GM12878 (cell line): ENCODE measurements around the gene NOC4L. TPM values are rescaled to one million over a fixed set of nuclear protein-coding genes. Genes with fewer than 3 reads are reported as not detected.

Experiments
- ATAC-seq: fragments of 200-7000 bp; cut with Tn5 transposase; 3 replicates; pipeline ENCODE4 v1.9.1; 2020; ENCODE audit warnings: mild to moderate bottlenecking, moderate library complexity
- BruUV-seq: library from RNA; stranded (reverse); fragments of 400-500 nt; replicated peaks from 2 replicates; lab custom pipeline; 2021; lab: Mats Ljungman, UMichigan
- CTCF ChIA-PET: fragments of 300-600 bp; sonication (Branson Sonifier 250); formaldehyde crosslinking; extraction: SDS; loops from one replicate; lab custom pipeline; 2021; ENCODE audit warnings: inconsistent platforms; lab: Yijun Ruan, JAX
- POLR2A ChIA-PET: fragments of 350-600 bp; formaldehyde crosslinking; extraction: SDS; loops from one replicate; lab custom pipeline; 2021; ENCODE audit warnings: inconsistent platforms; lab: Charles Lee
- RAD21 ChIA-PET: fragments of 300-600 bp; sonication (Branson Sonifier 250); formaldehyde crosslinking; loops from one replicate; lab custom pipeline; 2023; ENCODE audit warnings: antibody characterized with exemption; ENCODE audit not compliant: unreplicated experiment; lab: Charles Lee
- SMC1A ChIA-PET: fragments of 300-600 bp; sonication (Branson Sonifier 250); formaldehyde crosslinking; loops from one replicate; lab custom pipeline; 2023; ENCODE audit not compliant: unreplicated experiment, uncharacterized antibody; lab: Charles Lee
- DNase-seq: peaks from one replicate; pipeline ENCODE4 v3.0.0-alpha.2; 2011; ENCODE audit warnings: low read depth, low spot score
- FAIRE-seq: peaks from 3 replicates; lab custom pipeline; 2011; peaks lifted over from hg19 to GRCh38; lab: Jason Lieb, UNC
- H2AFZ ChIP-seq: 2 replicates; pipeline ENCODE4 v1.6.0; 2011; ENCODE audit warnings: low read depth, low read length, control low read depth; ENCODE audit not compliant: control insufficient read depth
- H3K27ac ChIP-seq: 2 replicates; pipeline ENCODE4 v1.5.1; 2011; ENCODE audit warnings: control low read depth; ENCODE audit not compliant: control insufficient read depth, insufficient read depth
- H3K27me3 ChIP-seq, 2 experiments: replicated peaks in 1 of 2; 2 replicates each; pipeline versions ENCODE4 v1.6.0 to v1.6.1; 2011; ENCODE audit warnings: low read length in 1 of 2; ENCODE audit not compliant: control insufficient read depth in 2 of 2, insufficient read depth in 2 of 2
- H3K36me3 ChIP-seq, 2 experiments: 2 replicates each; pipeline ENCODE4 v1.5.1; 2011; ENCODE audit warnings: low read length in 1 of 2; ENCODE audit not compliant: control insufficient read depth in 2 of 2, insufficient read depth in 2 of 2
- H3K4me1 ChIP-seq: 2 replicates; pipeline ENCODE4 v1.6.1; 2011; ENCODE audit warnings: mild to moderate bottlenecking, low read length, moderate library complexity, mixed read lengths; ENCODE audit not compliant: control insufficient read depth, insufficient read depth
- H3K4me2 ChIP-seq: 2 replicates; pipeline ENCODE4 v1.6.0; 2011; ENCODE audit warnings: control low read depth; ENCODE audit not compliant: control insufficient read depth, insufficient read depth
- H3K4me3 ChIP-seq: fragments of 200-600 bp; sonication (generic); 2 replicates; pipeline ENCODE4 v1.5.1; 2016
- H3K79me2 ChIP-seq: 2 replicates; pipeline ENCODE4 v1.6.0; 2011; ENCODE audit warnings: low read length; ENCODE audit not compliant: control insufficient read depth, insufficient read depth
- H3K9ac ChIP-seq: 2 replicates; pipeline ENCODE4 v1.8.0; 2011; ENCODE audit warnings: low read length, control low read depth, mixed read lengths; ENCODE audit not compliant: control insufficient read depth, insufficient read depth
- H3K9me3 ChIP-seq: replicated peaks from 3 replicates; pipeline ENCODE4 v1.5.1; 2011; ENCODE audit warnings: mild to moderate bottlenecking, low read length; ENCODE audit not compliant: control insufficient read depth, insufficient read depth
- H4K20me1 ChIP-seq: 2 replicates; pipeline ENCODE4 v1.6.0; 2011; ENCODE audit not compliant: control insufficient read depth, insufficient read depth
- E4F1 ChIP-seq: fragments of 450-650 bp; IDR thresholded peaks from 2 replicates; pipeline ENCODE4 v1.6.1; 2018; ENCODE audit warnings: borderline replicate concordance, mild to moderate bottlenecking; ENCODE audit not compliant: partially characterized antibody
- EED ChIP-seq: sonication (generic); IDR thresholded peaks from 2 replicates; pipeline ENCODE4 v1.6.1; 2016; ENCODE audit warnings: antibody characterized with exemption, low read depth
- IKZF1 ChIP-seq: fragments of 450-650 bp; conservative IDR thresholded peaks from 2 replicates; pipeline ENCODE4 v1.6.1; 2017; ENCODE audit warnings: antibody characterized with exemption, mild to moderate bottlenecking
- IRF5 ChIP-seq: fragments of 450-650 bp; IDR thresholded peaks from 2 replicates; pipeline ENCODE4 v1.6.1; 2017; ENCODE audit warnings: borderline replicate concordance
- KDM1A ChIP-seq: fragments of 200-600 bp; sonication (generic); IDR thresholded peaks from 2 replicates; pipeline ENCODE4 v1.6.1; 2016; ENCODE audit warnings: borderline replicate concordance
- MTA3 ChIP-seq: IDR thresholded peaks from 2 replicates; pipeline ENCODE4 v1.6.1; 2012; ENCODE audit warnings: low read length, inconsistent platforms, borderline replicate concordance
- MYB ChIP-seq: fragments of 150-350 bp; IDR thresholded peaks from 2 replicates; pipeline ENCODE4 v1.6.1; 2014; ENCODE audit warnings: mild to moderate bottlenecking, low read depth, low read length, borderline replicate concordance
- NFIC ChIP-seq: IDR thresholded peaks from 2 replicates; pipeline ENCODE4 v1.6.1; 2012; ENCODE audit warnings: low read depth, mild to moderate bottlenecking, inconsistent platforms, low read length, moderate library complexity
- NR2C2 ChIP-seq: IDR thresholded peaks from 2 replicates; pipeline ENCODE4 v1.6.1; 2011; ENCODE audit warnings: borderline replicate concordance, low read depth; ENCODE audit not compliant: control insufficient read depth, insufficient read length
- POLR2AphosphoS5 ChIP-seq: IDR thresholded peaks from 2 replicates; pipeline ENCODE4 v1.6.1; 2011; ENCODE audit warnings: mild to moderate bottlenecking, low read length, inconsistent platforms
- POU2F2 ChIP-seq: IDR thresholded peaks from 3 replicates; pipeline ENCODE4 v1.6.1; 2011; ENCODE audit warnings: low read depth, mild to moderate bottlenecking, low read length, borderline replicate concordance
- RAD51 ChIP-seq: fragments of 450-650 bp; IDR thresholded peaks from 2 replicates; pipeline ENCODE4 v1.6.1; 2016; ENCODE audit warnings: moderate library complexity, mild to moderate bottlenecking, inconsistent platforms
- RB1 ChIP-seq: fragments of 450-650 bp; formaldehyde crosslinking; IDR thresholded peaks from 2 replicates; pipeline ENCODE4 v1.6.1; 2017; ENCODE audit warnings: mild to moderate bottlenecking, borderline replicate concordance
- REST ChIP-seq: IDR thresholded peaks from 2 replicates; pipeline ENCODE4 v1.6.1; 2012; ENCODE audit warnings: mild to moderate bottlenecking, low read depth, low read length
- TBL1XR1 ChIP-seq: IDR thresholded peaks from 2 replicates; pipeline ENCODE4 v1.6.1; 2012; ENCODE audit warnings: low read depth, low read length, improper control_type of control experiment
- WGBS: methylation state at CpG from one replicate; pipeline ENCODE4 v1.1.6; 2016; ENCODE audit warnings: low lambda C conversion rate; ENCODE audit not compliant: insufficient replicate concordance, insufficient coverage; ENCODE audit errors: missing lambda C conversion rate; 5-methylcytosine and 5-hydroxymethylcytosine counted together
- in situ Hi-C: fragments of 300-500 bp; cut with MboI; formaldehyde crosslinking; loops from 9 replicates; pipeline ENCODE4 v1.14.3; 2018; ENCODE audit warnings: mixed read lengths
- intact Hi-C: fragments of 100-400 bp; cut with micrococcal nuclease; formaldehyde crosslinking; loops from one replicate; pipeline ENCODE4 v1.14.2; 2022; ENCODE audit not compliant: unreplicated experiment
- polyA plus RNA-seq, 11 experiments: library from polyadenylated mRNA; depleted of rRNA in 4 of 11; unstranded in 6 of 11; stranded (reverse) in 5 of 11; fragments of >200 nt; fragmentation: Nextera tagmentation in 4 of 11; fragmentation: Illumina TruSeq in 1 of 11; extraction: Ambion mirVana in 4 of 11; extraction: Trizol in 1 of 11; gene quantifications; 1 replicate in 1 of 11; 2 replicates in 10 of 11; pipeline versions ENCODE4 v1.2.1 to v1.2.3, GENCODE V29; 2011 to 2016; ENCODE audit warnings: inconsistent platforms in 2 of 11, missing spikeins in 2 of 11, low read depth in 1 of 11
- total RNA-seq, 4 experiments: library from RNA; depleted of rRNA in 3 of 4; stranded (reverse); fragments of >200 nt in 3 of 4; fragmentation: Illumina TruSeq in 1 of 4; extraction: Trizol in 1 of 4; gene quantifications; 2 replicates each; pipeline versions ENCODE4 v1.2.1 to v1.2.3, GENCODE V29; 2013 to 2021

Gene NOC4L
- total and polyA plus RNA-seq, 10 of the 15 experiments (the other 5 are each of a cell fraction or from before 2014, with no cell fraction given), result 0.72 to 68.2 (median 15.2) TPM

- H3K9me3 ChIP-seq, result peaks cover 8% of the 10 kb centered on the region
- no peak overlapping the region for H3K9ac ChIP-seq
- H3K79me2 ChIP-seq, result no peaks in the 10 kb centered on the region
- H2AFZ ChIP-seq, result no peak overlapping the region
- no peak overlapping the region for H3K4me2 ChIP-seq
- H3K27ac ChIP-seq, result no peak overlapping the region
- FAIRE-seq, result no peak
- WGBS, result 82% methylated on average over 14 of the region's 15 CpGs
- ATAC-seq, result no peak
- in situ Hi-C loops (no loop called here), intact Hi-C loops (no loop called here)
- SMC1A ChIA-PET, result no interaction called here
- RAD21 ChIA-PET, result no interaction called here
- H3K4me1 ChIP-seq, result no peaks in the 10 kb centered on the region
- POLR2A ChIA-PET, result no interaction called here
- no peak for DNase-seq
- peaks cover 3 to 5% of the 10 kb centered on the region in 2 experiments for H3K36me3 ChIP-seq
- TF ChIP-seq IKZF1 (no peak), NFIC (no peak), E4F1 (no peak), IRF5 (no peak), POLR2AphosphoS5 (no peak), TBL1XR1 (no peak), RB1 (no peak), REST (no peak), EED (no peak), KDM1A (no peak), NR2C2 (no peak), MYB (no peak), RAD51 (no peak), POU2F2 (no peak), MTA3 (no peak)
- H3K4me3 ChIP-seq, result no peak overlapping the region
- no peaks in the 10 kb centered on the region for H4K20me1 ChIP-seq
- CTCF ChIA-PET, result no interaction called here
- H3K27me3 ChIP-seq, result no peaks in the 10 kb centered on the region
- no TSS peak for BruUV-seq
These were observed 16.4 kb downstream of the NOC4L start for GRCh38 chr12:132160601-132161035.
